Neural progenitor cell (in vitro differentiated cells): Measurements from ENCODE around the gene EVA1A.

Source experiments
- EZH2phosphoT487 ChIP-seq: fragments of 200-600 bp; sonication (generic); IDR thresholded peaks from 2 replicates; pipeline ENCODE4 v1.6.1; 2017; ENCODE audit warnings: antibody characterized with exemption
- TF ChIP-seq, protein P1 (sequence below): fragments of 200-600 bp; sonication (generic); IDR thresholded peaks from 2 replicates; pipeline ENCODE4 v1.5.1; 2017; ENCODE audit warnings: antibody characterized with exemption, mild to moderate bottlenecking

- TF ChIP-seq, protein P1, sequence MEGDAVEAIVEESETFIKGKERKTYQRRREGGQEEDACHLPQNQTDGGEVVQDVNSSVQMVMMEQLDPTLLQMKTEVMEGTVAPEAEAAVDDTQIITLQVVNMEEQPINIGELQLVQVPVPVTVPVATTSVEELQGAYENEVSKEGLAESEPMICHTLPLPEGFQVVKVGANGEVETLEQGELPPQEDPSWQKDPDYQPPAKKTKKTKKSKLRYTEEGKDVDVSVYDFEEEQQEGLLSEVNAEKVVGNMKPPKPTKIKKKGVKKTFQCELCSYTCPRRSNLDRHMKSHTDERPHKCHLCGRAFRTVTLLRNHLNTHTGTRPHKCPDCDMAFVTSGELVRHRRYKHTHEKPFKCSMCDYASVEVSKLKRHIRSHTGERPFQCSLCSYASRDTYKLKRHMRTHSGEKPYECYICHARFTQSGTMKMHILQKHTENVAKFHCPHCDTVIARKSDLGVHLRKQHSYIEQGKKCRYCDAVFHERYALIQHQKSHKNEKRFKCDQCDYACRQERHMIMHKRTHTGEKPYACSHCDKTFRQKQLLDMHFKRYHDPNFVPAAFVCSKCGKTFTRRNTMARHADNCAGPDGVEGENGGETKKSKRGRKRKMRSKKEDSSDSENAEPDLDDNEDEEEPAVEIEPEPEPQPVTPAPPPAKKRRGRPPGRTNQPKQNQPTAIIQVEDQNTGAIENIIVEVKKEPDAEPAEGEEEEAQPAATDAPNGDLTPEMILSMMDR, result no peak
- no peak for TF ChIP-seq EZH2phosphoT487
Measured at GRCh38 chr2:75589391-75590105, 28.8 kb upstream of the EVA1A start.
